Medulla oblongata (tissue), 1 donor: ENCODE data around the gene ANP32B.
"Not testable (repeated sequence)": the region's sequence is repeated elsewhere in the genome, so short reads cannot be mapped to it uniquely, and the experiment has no call there.

Experiments
- DNase-seq: peaks from one replicate; pipeline ENCODE4 v3.0.0-alpha.2; 2015; ENCODE audit errors: extremely low spot score

The ANP32B gene

DNA sequence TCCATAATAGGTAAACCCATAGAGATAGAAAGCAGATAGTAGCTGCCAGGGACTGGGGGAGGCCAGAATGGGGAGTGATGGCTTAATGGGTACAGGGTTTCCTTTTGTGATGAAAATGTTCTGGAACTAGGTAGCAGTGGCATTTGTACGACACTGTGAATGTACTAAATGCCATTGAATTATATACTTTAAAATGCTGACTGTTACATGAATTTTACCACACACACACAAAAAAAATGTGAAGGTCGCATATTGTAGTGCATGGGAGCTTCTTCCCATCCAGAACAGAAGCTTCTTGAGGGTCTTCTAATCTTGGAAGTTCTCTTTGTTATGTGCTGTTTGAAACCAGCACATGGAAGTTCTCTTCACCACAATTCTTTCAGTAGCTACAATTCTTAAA is 19.9 kb upstream of the ANP32B start:
- no peak for DNase-seq

GRCh38 chr9:97964901-97965300 is 18.2 kb upstream of the ANP32B start:
- DNase-seq = no peak

DNA sequence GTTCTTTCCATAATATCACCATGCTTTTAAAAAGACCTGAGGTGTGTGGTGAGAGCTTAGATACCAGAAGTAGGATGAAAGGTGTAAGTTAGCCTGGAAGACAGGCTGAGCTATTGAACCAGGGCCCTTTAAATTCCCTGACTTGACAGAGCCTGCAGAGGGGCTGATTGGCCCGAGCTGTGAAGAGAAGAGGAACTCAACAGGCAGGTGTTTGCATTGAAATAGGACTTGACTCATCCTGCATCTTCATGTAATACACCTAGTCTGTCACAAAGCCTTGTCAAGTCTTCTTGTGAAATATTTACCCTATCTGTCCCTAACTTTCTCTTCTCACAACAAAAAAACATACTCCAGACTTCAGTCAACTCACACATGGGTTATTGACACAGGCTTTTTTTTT is 16.6 kb upstream of the ANP32B start:
- no peak for DNase-seq

DNA sequence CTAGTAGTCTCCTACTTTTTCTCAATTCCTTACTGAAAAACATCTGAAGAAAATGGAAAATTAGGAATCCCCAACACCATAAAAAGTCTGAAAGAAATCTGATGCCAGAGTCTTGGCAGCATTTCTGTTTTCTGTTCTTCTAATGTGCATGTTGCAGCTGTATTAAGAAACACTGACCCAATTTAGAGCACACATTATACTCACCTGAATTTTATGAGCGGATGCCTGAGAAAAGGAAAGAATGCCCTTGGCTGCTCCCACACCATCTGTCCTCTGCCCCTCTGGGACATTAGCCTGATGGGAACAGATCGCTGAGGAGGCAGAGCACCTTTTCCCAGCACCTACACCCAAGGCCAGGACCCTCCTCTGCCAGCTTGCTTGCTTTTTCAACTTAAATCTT is 14.1 kb upstream of the ANP32B start:
- DNase-seq = no peak

- DNase-seq = no peak
Measured at GRCh38 chr9:97970165-97970564, 13.0 kb upstream of the ANP32B start.

- DNase-seq = no peak
Measured at GRCh38 chr9:97972753-97973152, 10.4 kb upstream of the ANP32B start.

DNA sequence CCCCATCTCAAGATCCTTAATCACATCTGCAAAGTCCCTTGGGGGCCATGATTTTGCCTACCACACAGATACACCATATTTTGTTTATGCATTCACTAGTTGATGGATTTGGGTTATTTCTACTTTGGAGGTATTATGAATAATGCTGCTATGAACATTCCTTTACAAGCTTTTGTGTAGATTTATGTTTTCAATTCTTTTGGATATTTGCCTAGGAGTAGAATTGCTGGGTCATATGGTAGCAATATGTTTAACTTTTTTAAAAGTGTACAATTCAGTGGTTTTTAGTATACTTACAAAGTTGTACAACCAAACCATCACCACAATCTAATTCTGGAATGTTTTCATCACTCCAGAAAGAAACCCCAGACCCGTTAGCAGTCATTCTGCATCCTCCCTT is 7.8 kb upstream of the ANP32B start:
- no peak for DNase-seq

DNA sequence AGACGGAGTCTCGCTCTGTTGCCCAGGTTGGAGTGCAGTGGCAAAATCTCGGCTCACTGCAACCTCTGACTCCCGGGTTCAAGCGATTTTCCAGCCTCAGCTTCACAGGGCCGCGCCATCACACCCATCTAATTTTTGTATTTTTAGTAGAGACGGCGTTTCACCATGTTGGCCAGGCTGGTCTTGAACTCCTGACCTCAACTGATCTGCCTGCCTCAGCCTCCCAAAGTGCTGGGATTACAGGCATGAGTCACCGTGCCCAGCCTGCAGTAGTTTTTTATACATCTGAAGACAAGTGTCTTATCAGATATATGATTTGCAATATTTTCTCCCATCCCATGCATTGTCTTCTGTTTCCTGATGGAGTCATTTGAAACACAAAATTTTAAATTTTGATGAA is 6.5 kb upstream of the ANP32B start:
- DNase-seq = not testable (repeated sequence)

GRCh38 chr9:97978371-97979130 is 4.6 kb upstream of the ANP32B start:
- DNase-seq = peak; percentile 25

- DNase-seq = peak; percentile 44
Measured at GRCh38 chr9:97979788-97980478, 3.2 kb upstream of the ANP32B start.

GRCh38 chr9:97980479-97980803 is 2.7 kb upstream of the ANP32B start:
- DNase-seq = peak; percentile 58

DNA sequence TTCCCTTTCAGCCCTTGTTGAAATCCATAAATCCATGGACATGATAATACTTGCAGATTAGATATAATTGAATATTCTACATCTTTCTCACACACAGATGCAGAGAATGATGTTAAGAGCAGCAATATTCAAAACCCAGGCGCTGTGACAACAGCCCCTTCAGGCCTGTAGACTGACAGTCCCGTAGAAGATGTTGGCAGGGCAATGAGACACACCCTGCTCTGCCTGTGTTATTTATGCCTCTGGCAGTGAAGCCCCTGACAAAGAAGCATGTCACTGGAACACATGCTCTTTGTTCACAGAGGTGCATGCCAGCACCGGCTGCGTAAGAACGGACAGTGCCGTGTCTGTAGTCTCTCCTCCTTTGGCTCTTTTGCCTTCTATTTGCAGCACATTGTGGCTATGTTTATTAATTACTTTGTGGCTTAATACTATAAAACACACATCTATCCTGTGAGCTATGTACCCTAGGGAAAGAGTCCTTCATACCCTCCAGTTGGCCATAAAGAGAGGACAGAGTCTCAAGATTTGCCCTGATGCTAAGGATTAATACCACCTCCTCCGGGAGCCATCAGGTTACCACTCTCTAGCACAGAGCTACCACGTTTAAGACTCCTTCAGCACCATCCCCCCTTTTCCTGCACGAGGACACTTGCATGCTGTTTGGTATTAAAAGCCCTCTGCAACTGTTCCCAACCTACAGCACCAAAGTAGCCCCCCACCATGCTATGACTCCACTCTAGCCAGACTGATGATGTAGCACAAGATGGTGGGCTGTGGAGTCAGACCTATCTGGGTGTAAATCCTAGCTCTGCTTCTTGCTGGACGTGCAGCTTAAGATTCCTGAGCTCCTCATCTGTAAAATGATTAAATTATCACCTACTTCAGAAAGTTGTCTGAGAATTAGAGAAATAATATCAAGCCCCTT is 2.0 kb upstream of the ANP32B start:
- peak; percentile 89 for DNase-seq

DNA sequence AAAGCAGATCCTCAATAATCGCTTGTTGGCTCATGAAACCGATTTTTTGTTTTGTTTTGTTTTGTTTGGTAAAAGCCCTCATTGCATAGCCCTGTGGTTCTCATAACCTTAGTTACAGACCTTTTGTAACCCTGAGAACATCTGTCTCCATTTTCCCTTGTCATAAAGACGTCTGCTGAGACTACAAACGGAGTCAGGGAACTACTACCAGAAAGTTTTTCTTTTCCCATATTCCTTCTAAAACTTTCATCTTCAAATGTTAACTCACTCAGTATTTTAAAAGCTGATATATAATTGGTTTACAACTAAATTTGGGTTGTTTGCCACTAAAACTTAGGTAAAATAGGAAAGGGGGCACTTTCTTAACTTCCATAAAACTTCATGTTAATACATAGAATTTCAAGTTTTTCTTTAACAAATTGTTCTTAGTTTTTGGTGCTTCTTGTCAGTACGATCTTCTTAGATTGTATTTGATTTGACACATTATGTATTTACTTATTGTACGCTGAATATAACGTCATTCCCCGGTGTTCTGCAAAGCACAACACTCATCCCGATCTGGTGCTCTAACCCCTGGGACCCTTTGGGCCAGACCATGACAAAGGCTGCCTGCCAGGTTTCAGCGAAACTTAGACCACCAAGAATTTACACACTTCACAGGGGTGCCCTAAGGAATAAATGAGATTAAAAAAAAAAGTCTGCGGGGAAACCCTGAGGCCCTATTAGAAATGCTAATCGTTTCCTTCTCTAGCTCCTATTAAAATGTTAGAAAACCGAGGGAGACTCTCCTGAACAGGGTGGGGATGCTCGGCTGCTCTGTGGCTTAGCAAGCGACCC is 1.1 kb upstream of the ANP32B start:
- DNase-seq = peak; percentile 45

DNA sequence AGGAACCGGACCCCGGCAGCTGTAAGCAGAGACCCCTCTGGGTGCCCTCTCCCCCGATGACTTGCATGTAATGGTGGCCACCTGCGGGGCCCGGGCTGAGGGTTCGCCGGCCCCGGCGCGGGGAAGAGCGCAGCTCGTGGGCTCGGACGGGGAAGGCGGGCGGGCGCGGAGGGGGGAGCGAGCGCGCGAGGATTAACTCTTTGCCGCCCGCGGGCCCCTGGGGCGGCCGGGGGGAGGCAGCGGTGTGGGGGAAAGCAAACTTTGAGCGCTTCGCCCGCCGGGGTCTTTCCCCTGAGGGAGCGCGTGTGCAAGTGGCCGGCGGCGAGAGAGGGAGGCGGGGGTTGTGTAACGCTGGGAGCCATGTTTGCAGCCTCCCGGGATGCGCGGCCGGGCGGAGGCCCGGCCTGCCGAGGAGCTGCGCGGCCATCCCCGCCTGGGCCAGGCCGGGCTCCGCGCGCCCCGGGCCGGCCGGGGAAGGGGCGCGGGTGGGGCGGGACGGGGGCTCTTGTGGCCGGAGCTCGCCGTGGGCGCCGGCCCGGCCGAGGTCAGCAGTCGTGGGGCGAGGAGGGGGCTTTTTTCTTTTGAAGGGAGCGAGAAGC is 547 bp downstream of the ANP32B start:
- peak; percentile 71 for DNase-seq

GRCh38 chr9:97984188-97985057 is 1.3 kb downstream of the ANP32B start:
- peak; percentile 75 for DNase-seq

GRCh38 chr9:97985058-97985861 is 2.1 kb downstream of the ANP32B start:
- DNase-seq = peak; percentile 30

- DNase-seq = no peak
Measured at GRCh38 chr9:97987487-97987886, 4.3 kb downstream of the ANP32B start.

DNA sequence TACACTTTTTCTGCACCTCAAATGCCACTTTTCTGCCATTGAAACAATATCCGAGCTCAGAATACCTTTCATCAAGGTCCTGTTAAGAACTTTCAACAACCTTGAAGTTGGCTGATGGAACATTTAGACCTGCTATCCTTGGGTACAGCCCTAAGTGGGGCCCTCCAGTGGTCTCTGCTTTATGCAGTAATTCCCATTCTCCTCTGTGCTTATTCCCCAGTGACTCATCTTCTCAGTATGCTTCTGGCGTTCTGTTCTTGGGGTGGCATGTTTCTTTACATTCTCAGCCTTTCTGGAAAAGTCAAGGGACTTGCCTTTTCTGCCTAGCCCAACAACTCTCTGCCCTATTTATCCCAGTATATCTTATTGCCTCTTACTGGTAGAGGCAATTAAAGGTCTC is 7.1 kb downstream of the ANP32B start:
- no peak for DNase-seq

- no peak for DNase-seq
Measured at GRCh38 chr9:97991818-97992217, 8.7 kb downstream of the ANP32B start.
